ENCODE measurements around the gene SEMA3A. TPM values are rescaled to one million over a fixed set of nuclear protein-coding genes. Genes with fewer than 3 reads are reported as not detected.

The SEMA3A gene
- total and polyA plus RNA-seq, 4 experiments from 2014 or later, result 0.26 to 0.78 (median 0.38) TPM; not detected in 1

DNA sequence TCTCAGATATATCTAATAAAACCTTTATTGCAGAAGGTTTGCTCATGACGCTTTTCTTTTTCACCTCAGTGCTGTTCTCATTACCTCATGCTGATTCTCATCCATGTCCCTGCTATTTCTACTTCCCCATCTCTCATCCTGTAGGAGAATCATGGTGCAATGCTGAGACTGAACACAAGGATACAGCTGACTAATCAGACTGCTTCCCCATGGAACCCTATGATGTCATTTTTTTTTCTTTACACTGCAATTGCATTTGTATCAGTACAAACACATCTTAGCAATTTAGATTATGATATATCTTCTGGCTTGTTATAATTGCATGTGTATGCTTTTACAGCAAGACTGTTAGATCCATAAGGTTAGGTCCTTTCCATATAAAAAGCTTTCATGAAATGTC lies 93.7 kb downstream of the SEMA3A start:
- no peak overlapping the region for H3K4me3 Mint-ChIP-seq
- intact Hi-C loops (cut with micrococcal nuclease), result no loop called here
- DNase-seq, result no peak
- ChIA-PET CTCF (ENCODE audit: partially characterized antibody) (no interaction called here), POLR2A (ENCODE audit: partially characterized antibody) (no interaction called here)
- Histone ChIP-seq H3K36me3 (ENCODE audit: insufficient read depth, low read length) (no peaks in the 10 kb centered on the region), H3K4me1 (ENCODE audit: insufficient read depth, low read length) (no peaks in the 10 kb centered on the region), H3K9me3 (ENCODE audit: control insufficient read depth in 1 of 2, low read length in 2 of 2) (no peaks in the 10 kb centered on the region), H3K4me3 (ENCODE audit: low read length in 2 of 2) (no peak overlapping the region), H3K27me3 (ENCODE audit: insufficient read depth, low read length) (no peaks in the 10 kb centered on the region), H3K27ac (ENCODE audit: low read depth, low read length) (no peak overlapping the region)
- H3K4me1 Mint-ChIP-seq, result no peaks in the 10 kb centered on the region
- H3K27me3 Mint-ChIP-seq, result no peaks in the 10 kb centered on the region
- H3K9me3 Mint-ChIP-seq, result peaks cover 0 to 4% (median 2%) of the 10 kb centered on the region in 8 donors
- H3K27ac Mint-ChIP-seq, result no peak overlapping the region
- H3K36me3 Mint-ChIP-seq, result no peaks in the 10 kb centered on the region

DNA sequence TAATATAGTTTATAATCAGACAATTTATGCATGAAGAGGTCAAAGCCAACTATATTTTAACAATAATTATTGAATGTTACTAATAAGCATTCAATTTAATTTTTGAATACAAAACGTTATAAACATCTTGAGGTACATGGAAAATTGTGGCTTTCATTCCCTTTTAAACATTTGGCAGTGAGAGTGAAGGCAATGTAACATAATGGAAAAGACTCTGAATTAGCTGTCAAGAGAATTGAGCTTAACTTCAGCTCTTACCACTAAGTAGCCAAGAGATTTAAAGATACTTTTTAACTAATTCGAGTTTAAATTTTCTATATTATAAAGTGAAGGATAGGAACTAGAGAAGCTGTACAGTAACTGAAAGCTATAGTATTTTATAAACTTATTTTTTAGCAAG lies 98.6 kb downstream of the SEMA3A start:
- no peak overlapping the region for H3K27ac ChIP-seq (ENCODE audit: low read depth, low read length)
- peaks cover 0 to 4% (median under 1%) of the 10 kb centered on the region in 8 donors for H3K9me3 Mint-ChIP-seq

DNA sequence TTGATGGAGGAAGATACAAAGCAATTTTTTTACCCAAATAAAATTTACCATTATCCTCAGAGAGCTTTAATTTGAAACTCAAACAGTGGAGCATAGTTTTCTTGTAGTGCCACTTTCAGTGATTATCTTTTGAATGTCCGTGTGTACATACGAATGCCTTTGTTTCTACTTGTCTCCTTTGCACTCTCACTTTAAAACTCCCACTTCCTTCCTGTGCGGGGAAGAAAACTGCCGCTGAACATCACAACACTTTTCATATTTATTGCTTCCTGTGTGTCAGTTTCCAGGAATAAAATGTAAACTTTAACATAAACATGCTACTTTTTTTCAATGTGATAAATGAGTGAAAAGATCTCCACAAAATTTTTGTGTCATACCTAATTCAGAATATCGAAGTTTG lies 102.4 kb downstream of the SEMA3A start:
- Mint-ChIP-seq H3K4me1 (peaks cover 9 to 15% (median 12%) of the 10 kb centered on the region in 4 donors), H3K9me3 (peaks cover 0 to 4% (median 0%) of the 10 kb centered on the region in 8 donors), H3K4me3 (peak overlapping the region; percentile 10 to 76 (median 63)), H3K27ac (peak overlapping the region in 6 of 7 donors; percentile 30 to 92 (median 46)), H3K27me3 (no peaks in the 10 kb centered on the region), H3K36me3 (no peaks in the 10 kb centered on the region)
- no peaks in the 10 kb centered on the region for H3K36me3 ChIP-seq (ENCODE audit: insufficient read depth, low read length)
- intact Hi-C loops (cut with micrococcal nuclease), result no loop called here
- CTCF ChIA-PET (ENCODE audit: partially characterized antibody), result no interaction called here
- POLR2A ChIA-PET (ENCODE audit: partially characterized antibody), result no interaction called here
- H3K9me3 ChIP-seq (ENCODE audit: control insufficient read depth in 1 of 2, low read length in 2 of 2), result no peaks in the 10 kb centered on the region
- peak in 4 of 5 donors; percentile 3 to 16 (median 13) for DNase-seq
- no peaks in the 10 kb centered on the region for H3K27me3 ChIP-seq (ENCODE audit: insufficient read depth, low read length)
- H3K4me3 ChIP-seq (ENCODE audit: low read length in 2 of 2), result no peak overlapping the region
- peaks cover 9% of the 10 kb centered on the region for H3K4me1 ChIP-seq (ENCODE audit: insufficient read depth, low read length)
- no peak overlapping the region for H3K27ac ChIP-seq (ENCODE audit: low read depth, low read length)

More for the DNA sequence above, 98.6 kb downstream of the SEMA3A start:
- ChIA-PET CTCF (ENCODE audit: partially characterized antibody) (no interaction called here), POLR2A (ENCODE audit: partially characterized antibody) (no interaction called here)
- H3K9me3 ChIP-seq (ENCODE audit: control insufficient read depth in 1 of 2, low read length in 2 of 2), result no peaks in the 10 kb centered on the region
- no peaks in the 10 kb centered on the region for H3K27me3 ChIP-seq (ENCODE audit: insufficient read depth, low read length)
- no peak for DNase-seq
- H3K4me3 ChIP-seq (ENCODE audit: low read length in 2 of 2), result no peak overlapping the region
- intact Hi-C loops (cut with micrococcal nuclease), result no loop called here
- no peaks in the 10 kb centered on the region for H3K36me3 ChIP-seq (ENCODE audit: insufficient read depth, low read length)
- peaks cover 9% of the 10 kb centered on the region for H3K4me1 ChIP-seq (ENCODE audit: insufficient read depth, low read length)
- peaks cover 9 to 15% (median 11%) of the 10 kb centered on the region in 4 donors for H3K4me1 Mint-ChIP-seq
- H3K4me3 Mint-ChIP-seq, result no peak overlapping the region
- H3K36me3 Mint-ChIP-seq, result no peaks in the 10 kb centered on the region
- no peak overlapping the region for H3K27ac Mint-ChIP-seq
- no peaks in the 10 kb centered on the region for H3K27me3 Mint-ChIP-seq

DNA sequence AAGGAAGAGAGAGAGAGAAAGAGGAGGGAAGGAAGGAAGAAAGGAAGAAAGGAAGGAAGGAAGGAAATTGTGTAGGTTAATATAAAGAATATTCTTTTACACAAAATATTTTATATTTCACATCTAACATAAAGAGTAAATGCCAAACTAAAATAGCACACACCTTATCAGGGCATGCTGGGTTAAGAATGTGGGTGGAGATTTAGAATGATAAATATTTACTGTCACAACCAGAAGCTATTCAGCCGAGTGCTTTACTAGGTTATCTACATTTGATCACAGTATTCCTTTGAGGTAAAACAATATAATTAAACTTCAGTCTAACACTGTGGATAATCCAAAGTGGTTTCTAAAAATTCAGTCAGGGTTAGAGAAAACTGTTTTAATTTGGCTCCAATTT lies 103.3 kb downstream of the SEMA3A start:
- Histone ChIP-seq H3K4me1 (ENCODE audit: insufficient read depth, low read length) (peaks cover 9% of the 10 kb centered on the region), H3K36me3 (ENCODE audit: insufficient read depth, low read length) (no peaks in the 10 kb centered on the region), H3K27ac (ENCODE audit: low read depth, low read length) (no peak overlapping the region), H3K4me3 (ENCODE audit: low read length in 2 of 2) (no peak overlapping the region), H3K9me3 (ENCODE audit: control insufficient read depth in 1 of 2, low read length in 2 of 2) (no peaks in the 10 kb centered on the region), H3K27me3 (ENCODE audit: insufficient read depth, low read length) (no peaks in the 10 kb centered on the region)
- ChIA-PET POLR2A (ENCODE audit: partially characterized antibody) (no interaction called here), CTCF (ENCODE audit: partially characterized antibody) (no interaction called here)
- Mint-ChIP-seq H3K27me3 (no peaks in the 10 kb centered on the region), H3K4me3 (no peak overlapping the region), H3K9me3 (peaks cover 0 to 4% (median 0%) of the 10 kb centered on the region in 8 donors), H3K27ac (peak overlapping the region in 1 of 7 donors; percentile 10), H3K36me3 (no peaks in the 10 kb centered on the region), H3K4me1 (peaks cover 9 to 15% (median 12%) of the 10 kb centered on the region in 4 donors)
- intact Hi-C loops (cut with micrococcal nuclease), result no loop called here
- no peak for DNase-seq

DNA sequence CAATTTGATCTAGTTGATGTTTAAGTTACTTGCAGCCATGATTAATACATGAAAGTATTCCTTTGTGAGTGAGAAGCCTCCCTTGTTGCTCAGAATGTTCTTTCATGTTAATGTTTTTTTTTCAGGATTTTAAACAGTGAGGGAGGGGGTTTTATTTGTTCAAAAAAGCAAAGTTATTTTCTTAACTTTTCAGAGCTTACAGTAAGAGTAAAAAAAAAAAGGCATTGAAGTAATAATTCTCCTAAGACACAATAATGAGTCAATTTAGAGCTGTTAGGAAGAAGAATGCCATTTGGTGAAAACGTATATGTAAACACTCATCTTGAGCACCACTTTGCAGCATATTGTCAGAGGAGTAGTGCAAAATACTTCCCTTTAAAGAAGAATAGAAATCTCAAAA lies 105.8 kb downstream of the SEMA3A start:
- ChIA-PET CTCF (ENCODE audit: partially characterized antibody) (no interaction called here), POLR2A (ENCODE audit: partially characterized antibody) (no interaction called here)
- Mint-ChIP-seq H3K36me3 (no peaks in the 10 kb centered on the region), H3K27me3 (no peaks in the 10 kb centered on the region), H3K4me3 (no peak overlapping the region), H3K4me1 (peaks cover 9 to 15% (median 11%) of the 10 kb centered on the region in 4 donors), H3K27ac (no peak overlapping the region), H3K9me3 (peaks cover 0 to 5% (median 0%) of the 10 kb centered on the region in 8 donors)
- H3K9me3 ChIP-seq (ENCODE audit: control insufficient read depth in 1 of 2, low read length in 2 of 2), result no peaks in the 10 kb centered on the region
- peaks cover 9% of the 10 kb centered on the region for H3K4me1 ChIP-seq (ENCODE audit: insufficient read depth, low read length)
- intact Hi-C loops (cut with micrococcal nuclease), result no loop called here
- H3K4me3 ChIP-seq (ENCODE audit: low read length in 2 of 2), result no peak overlapping the region
- DNase-seq, result no peak
- H3K36me3 ChIP-seq (ENCODE audit: insufficient read depth, low read length), result no peaks in the 10 kb centered on the region
- H3K27me3 ChIP-seq (ENCODE audit: insufficient read depth, low read length), result no peaks in the 10 kb centered on the region
- H3K27ac ChIP-seq (ENCODE audit: low read depth, low read length), result no peak overlapping the region

DNA sequence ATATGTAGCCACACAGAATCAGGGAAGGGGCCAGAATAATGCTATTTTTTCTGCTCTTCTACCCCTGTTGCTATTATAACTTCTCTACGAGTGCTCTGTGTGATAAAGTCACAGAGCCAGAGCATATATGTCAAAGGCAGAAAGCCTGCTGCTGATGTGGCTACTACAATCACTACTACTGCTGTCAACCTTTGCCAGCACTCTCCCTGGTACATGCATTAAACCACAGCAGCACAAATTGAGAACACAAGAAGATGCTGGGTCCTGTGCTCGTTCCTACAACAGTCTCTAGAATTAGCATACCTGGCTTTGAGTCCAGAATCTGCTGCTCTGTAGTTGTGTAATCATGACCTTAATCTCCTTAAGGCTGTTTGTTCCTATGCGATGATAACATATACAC lies 108.6 kb downstream of the SEMA3A start:
- DNase-seq, result no peak
- no peak overlapping the region for H3K4me3 Mint-ChIP-seq
- Histone ChIP-seq H3K36me3 (ENCODE audit: insufficient read depth, low read length) (no peaks in the 10 kb centered on the region), H3K4me1 (ENCODE audit: insufficient read depth, low read length) (no peaks in the 10 kb centered on the region), H3K27ac (ENCODE audit: low read depth, low read length) (no peak overlapping the region), H3K9me3 (ENCODE audit: control insufficient read depth in 1 of 2, low read length in 2 of 2) (no peaks in the 10 kb centered on the region), H3K27me3 (ENCODE audit: insufficient read depth, low read length) (no peaks in the 10 kb centered on the region), H3K4me3 (ENCODE audit: low read length in 2 of 2) (no peak overlapping the region)
- no peak overlapping the region for H3K27ac Mint-ChIP-seq
- intact Hi-C loops (cut with micrococcal nuclease), result no loop called here
- POLR2A ChIA-PET (ENCODE audit: partially characterized antibody), result no interaction called here
- no peaks in the 10 kb centered on the region for H3K27me3 Mint-ChIP-seq
- peaks cover 0 to 4% (median 2%) of the 10 kb centered on the region in 4 donors for H3K4me1 Mint-ChIP-seq
- CTCF ChIA-PET (ENCODE audit: partially characterized antibody), result no interaction called here
- H3K36me3 Mint-ChIP-seq, result no peaks in the 10 kb centered on the region
- H3K9me3 Mint-ChIP-seq, result peaks cover 0 to 9% (median 0%) of the 10 kb centered on the region in 8 donors

DNA sequence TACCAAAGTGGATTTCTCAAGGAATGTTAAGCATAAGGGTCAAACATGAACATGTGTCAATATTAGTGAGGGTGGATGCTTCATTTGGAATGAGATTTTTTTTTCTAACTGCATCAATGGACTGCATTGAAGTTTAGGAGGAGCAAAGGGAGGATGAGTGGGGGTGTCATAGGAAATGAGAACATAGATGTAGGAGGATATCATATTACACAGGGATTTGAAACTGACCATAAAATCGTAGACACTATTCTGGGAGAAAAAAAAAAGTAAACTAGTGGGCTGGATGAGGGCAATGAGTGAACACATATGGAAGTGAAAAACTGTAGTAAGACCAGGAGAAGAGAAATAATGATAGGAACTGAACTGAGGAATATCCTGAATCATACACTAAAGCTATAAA lies 109.4 kb downstream of the SEMA3A start:
- POLR2A ChIA-PET (ENCODE audit: partially characterized antibody), result no interaction called here
- Histone ChIP-seq H3K4me1 (ENCODE audit: insufficient read depth, low read length) (no peaks in the 10 kb centered on the region), H3K27ac (ENCODE audit: low read depth, low read length) (no peak overlapping the region), H3K36me3 (ENCODE audit: insufficient read depth, low read length) (no peaks in the 10 kb centered on the region), H3K27me3 (ENCODE audit: insufficient read depth, low read length) (no peaks in the 10 kb centered on the region), H3K4me3 (ENCODE audit: low read length in 2 of 2) (no peak overlapping the region), H3K9me3 (ENCODE audit: control insufficient read depth in 1 of 2, low read length in 2 of 2) (no peaks in the 10 kb centered on the region)
- Mint-ChIP-seq H3K27me3 (no peaks in the 10 kb centered on the region), H3K36me3 (no peaks in the 10 kb centered on the region), H3K9me3 (peaks cover 0 to 9% (median 0%) of the 10 kb centered on the region in 8 donors), H3K4me1 (peaks cover 0 to 3% (median 1%) of the 10 kb centered on the region in 4 donors), H3K4me3 (no peak overlapping the region), H3K27ac (no peak overlapping the region)
- intact Hi-C loops (cut with micrococcal nuclease), result no loop called here
- CTCF ChIA-PET (ENCODE audit: partially characterized antibody), result no interaction called here
- no peak for DNase-seq

DNA sequence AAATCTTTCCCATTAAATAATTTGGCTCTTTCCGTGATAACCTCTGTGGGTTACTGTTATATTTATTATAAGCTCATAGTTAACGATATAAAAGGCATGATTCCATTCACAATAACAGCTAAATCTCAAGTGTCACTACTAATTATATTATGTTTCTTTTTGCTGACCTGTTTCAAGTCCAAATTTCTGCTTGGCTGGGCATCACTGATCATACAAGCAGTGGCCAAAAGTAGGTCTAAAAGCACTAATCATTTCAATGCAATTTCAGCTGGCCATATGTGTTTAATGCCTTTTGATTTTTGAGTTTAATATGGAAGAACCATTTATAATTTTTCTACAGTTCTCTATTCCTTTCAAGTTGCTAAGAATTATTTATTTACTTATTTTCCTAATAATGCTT lies 110.7 kb downstream of the SEMA3A start:
- H3K4me1 Mint-ChIP-seq, result peaks cover 0 to 3% (median 1%) of the 10 kb centered on the region in 4 donors
- H3K27ac ChIP-seq (ENCODE audit: low read depth, low read length), result no peak overlapping the region
- H3K4me3 ChIP-seq (ENCODE audit: low read length in 2 of 2), result no peak overlapping the region
- peaks cover 0 to 9% (median 0%) of the 10 kb centered on the region in 8 donors for H3K9me3 Mint-ChIP-seq
- no peaks in the 10 kb centered on the region for H3K36me3 ChIP-seq (ENCODE audit: insufficient read depth, low read length)
- H3K4me3 Mint-ChIP-seq, result no peak overlapping the region
- no peak overlapping the region for H3K27ac Mint-ChIP-seq
- H3K4me1 ChIP-seq (ENCODE audit: insufficient read depth, low read length), result no peaks in the 10 kb centered on the region
- H3K27me3 Mint-ChIP-seq, result no peaks in the 10 kb centered on the region
- H3K9me3 ChIP-seq (ENCODE audit: control insufficient read depth in 1 of 2, low read length in 2 of 2), result no peaks in the 10 kb centered on the region
- H3K36me3 Mint-ChIP-seq, result no peaks in the 10 kb centered on the region
- no peak for DNase-seq
- POLR2A ChIA-PET (ENCODE audit: partially characterized antibody), result no interaction called here
- intact Hi-C loops (cut with micrococcal nuclease), result no loop called here
- CTCF ChIA-PET (ENCODE audit: partially characterized antibody), result no interaction called here
- H3K27me3 ChIP-seq (ENCODE audit: insufficient read depth, low read length), result no peaks in the 10 kb centered on the region

Data from CD4-positive, alpha-beta memory T cell (primary cell).